OCI-LY3 (cell line): ENCODE results near the gene HBD.
"Not testable (repeated sequence)": the region's sequence is repeated elsewhere in the genome, so short reads cannot be mapped to it uniquely, and the experiment has no call there.

ENCODE experiments used
- CTCF ChIP-seq: fragments of 200-600, 300-600 bp; sonication (generic); IDR thresholded peaks from 2 replicates; pipeline ENCODE4 v1.5.1; 2014; ENCODE audit warnings: antibody characterized with exemption, low read length, low read depth
- EZH2phosphoT487 ChIP-seq: fragments of 200-600 bp; shearing (Covaris generic); IDR thresholded peaks from 2 replicates; pipeline ENCODE4 v1.6.1; 2018; ENCODE audit warnings: antibody characterized with exemption, mixed run types, low read depth

- TF ChIP-seq CTCF, EZH2phosphoT487: not testable (repeated sequence)
These were observed 19.7 kb upstream of the HBD start for GRCh38 chr11:5254023-5254422.
